Activated naive CD4-positive, alpha-beta T cell treated with anti-CD3 and anti-CD28 coated beads, Interleukin-2, amount 50 U/mL, for 16 hours (primary cell): ENCODE measurements around the gene BOK.
"Not testable (repeated sequence)": the region's sequence is repeated elsewhere in the genome, so short reads cannot be mapped to it uniquely, and the experiment has no call there.

Experiments
- DNase-seq: peaks from one replicate; pipeline ENCODE4 v3.0.0-alpha.2; 2020

The BOK gene

GRCh38 chr2:241558532-241559322 lies at the start of gene BOK:
Gene BOK (plus strand): TSS chr2:241558745. CDS start chr2:241559484, 739 bp downstream.
- no peak for DNase-seq

- no peak for DNase-seq
Measured at GRCh38 chr2:241509155-241509784, 49.3 kb upstream of the BOK start.

- no peak for DNase-seq
Measured at GRCh38 chr2:241511091-241511741, 47.3 kb upstream of the BOK start.

GRCh38 chr2:241514553-241514952 lies 44.0 kb upstream of the BOK start:
- DNase-seq = no peak

- no peak for DNase-seq
Measured at GRCh38 chr2:241514986-241515737, 43.4 kb upstream of the BOK start.

GRCh38 chr2:241516520-241516965 lies 42.0 kb upstream of the BOK start:
- DNase-seq = no peak

GRCh38 chr2:241517297-241517696 lies 41.2 kb upstream of the BOK start:
- no peak for DNase-seq

- DNase-seq = no peak
Measured at GRCh38 chr2:241519669-241520068, 38.9 kb upstream of the BOK start.

- DNase-seq = no peak
Measured at GRCh38 chr2:241522477-241522876, 36.1 kb upstream of the BOK start.

GRCh38 chr2:241525818-241526780 lies 32.4 kb upstream of the BOK start:
- DNase-seq = not testable (repeated sequence)

GRCh38 chr2:241530571-241530970 lies 28.0 kb upstream of the BOK start:
- DNase-seq = no peak

- DNase-seq = no peak
Measured at GRCh38 chr2:241531161-241531722, 27.3 kb upstream of the BOK start.

- no peak for DNase-seq
Measured at GRCh38 chr2:241532168-241532567, 26.4 kb upstream of the BOK start.

- DNase-seq = no peak
Measured at GRCh38 chr2:241532733-241533601, 25.6 kb upstream of the BOK start.

GRCh38 chr2:241534293-241534692 lies 24.3 kb upstream of the BOK start:
- no peak for DNase-seq

- DNase-seq = no peak
Measured at GRCh38 chr2:241534701-241535375, 23.7 kb upstream of the BOK start.

- no peak for DNase-seq
Measured at GRCh38 chr2:241535871-241536655, 22.5 kb upstream of the BOK start.

- DNase-seq = no peak
Measured at GRCh38 chr2:241538838-241539615, 19.5 kb upstream of the BOK start.
